SK-N-MC (cell line): ENCODE results near the gene JADE1.

Experiments used
- EZH2 ChIP-seq: fragments of 200-600 bp; sonication (generic); IDR thresholded peaks from one replicate; pipeline ENCODE4 v1.6.1; 2017; ENCODE audit warnings: antibody characterized with exemption
- FOXP2 ChIP-seq: optimal IDR thresholded peaks from 2 replicates; pipeline ENCODE3; 2011; ENCODE audit warnings: mild to moderate bottlenecking, moderate library complexity; ENCODE audit not compliant: insufficient read depth; ENCODE audit errors: extremely low read length, control extremely low read depth
- POLR2AphosphoS5 ChIP-seq: IDR thresholded peaks from 2 replicates; pipeline ENCODE4 v1.6.1; 2012; ENCODE audit warnings: mild to moderate bottlenecking, low read depth, low read length, borderline replicate concordance

GRCh38 chr4:128879971-128880370, 70.5 kb downstream of the JADE1 start:
- TF ChIP-seq EZH2: no peak
- TF ChIP-seq POLR2AphosphoS5: no peak
- TF ChIP-seq FOXP2: no peak
